ENCODE results near the gene ACVR1.

Gene ACVR1

DNA sequence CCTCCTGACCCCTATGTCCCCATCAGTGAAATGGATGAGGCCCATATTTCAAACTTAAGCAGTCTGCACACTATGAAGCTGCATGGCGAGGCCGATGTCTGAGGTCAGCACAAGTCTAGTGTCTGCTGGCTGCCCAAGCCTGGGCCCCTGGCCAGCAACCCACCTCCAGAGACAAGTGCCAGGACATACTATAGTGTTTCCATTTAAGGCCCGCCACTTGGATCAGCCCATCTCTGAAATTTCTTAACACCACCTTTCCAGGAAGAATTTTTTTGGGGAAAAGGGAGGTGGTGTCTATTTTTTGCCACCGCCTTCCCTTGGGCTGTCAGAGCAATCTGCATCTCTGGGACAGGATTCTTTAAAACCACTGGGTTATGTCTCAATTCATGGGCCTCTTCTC lies 1.8 kb downstream of the ACVR1 start:
- TF ChIP-seq, protein P1, sequence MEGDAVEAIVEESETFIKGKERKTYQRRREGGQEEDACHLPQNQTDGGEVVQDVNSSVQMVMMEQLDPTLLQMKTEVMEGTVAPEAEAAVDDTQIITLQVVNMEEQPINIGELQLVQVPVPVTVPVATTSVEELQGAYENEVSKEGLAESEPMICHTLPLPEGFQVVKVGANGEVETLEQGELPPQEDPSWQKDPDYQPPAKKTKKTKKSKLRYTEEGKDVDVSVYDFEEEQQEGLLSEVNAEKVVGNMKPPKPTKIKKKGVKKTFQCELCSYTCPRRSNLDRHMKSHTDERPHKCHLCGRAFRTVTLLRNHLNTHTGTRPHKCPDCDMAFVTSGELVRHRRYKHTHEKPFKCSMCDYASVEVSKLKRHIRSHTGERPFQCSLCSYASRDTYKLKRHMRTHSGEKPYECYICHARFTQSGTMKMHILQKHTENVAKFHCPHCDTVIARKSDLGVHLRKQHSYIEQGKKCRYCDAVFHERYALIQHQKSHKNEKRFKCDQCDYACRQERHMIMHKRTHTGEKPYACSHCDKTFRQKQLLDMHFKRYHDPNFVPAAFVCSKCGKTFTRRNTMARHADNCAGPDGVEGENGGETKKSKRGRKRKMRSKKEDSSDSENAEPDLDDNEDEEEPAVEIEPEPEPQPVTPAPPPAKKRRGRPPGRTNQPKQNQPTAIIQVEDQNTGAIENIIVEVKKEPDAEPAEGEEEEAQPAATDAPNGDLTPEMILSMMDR (IDR thresholded peaks at IDR 0.05; ENCODE audit: control insufficient read depth, extremely low read depth, insufficient read depth), result no peak
- H3K4me3 ChIP-seq (ENCODE audit: low read depth, low read length), result no peak overlapping the region
- no peak for DNase-seq (ENCODE audit: low read depth)

DNA sequence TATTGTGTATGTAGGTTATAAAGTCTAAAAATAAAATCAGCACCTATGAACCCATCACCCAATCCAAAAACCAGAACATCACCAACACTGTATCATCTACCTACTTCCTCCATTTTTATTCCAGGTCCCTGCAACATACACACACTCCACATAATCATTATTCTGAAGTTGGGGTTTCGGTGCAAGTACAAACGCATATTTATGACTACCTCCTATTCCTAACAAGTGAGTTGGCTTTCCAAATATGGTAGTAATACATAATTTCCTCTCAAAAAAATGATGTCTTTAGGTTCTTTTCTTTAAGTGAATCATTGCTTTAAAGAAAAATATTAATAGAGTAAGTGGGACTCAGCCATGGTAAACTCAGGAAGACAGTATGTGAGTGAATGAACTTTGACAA lies 3.3 kb downstream of the ACVR1 start:
- H3K4me3 ChIP-seq (ENCODE audit: low read depth, low read length), result no peak overlapping the region
- no peak for DNase-seq (ENCODE audit: low read depth)
- TF ChIP-seq, protein P1 (IDR thresholded peaks at IDR 0.05; ENCODE audit: control insufficient read depth, extremely low read depth, insufficient read depth), result no peak

DNA sequence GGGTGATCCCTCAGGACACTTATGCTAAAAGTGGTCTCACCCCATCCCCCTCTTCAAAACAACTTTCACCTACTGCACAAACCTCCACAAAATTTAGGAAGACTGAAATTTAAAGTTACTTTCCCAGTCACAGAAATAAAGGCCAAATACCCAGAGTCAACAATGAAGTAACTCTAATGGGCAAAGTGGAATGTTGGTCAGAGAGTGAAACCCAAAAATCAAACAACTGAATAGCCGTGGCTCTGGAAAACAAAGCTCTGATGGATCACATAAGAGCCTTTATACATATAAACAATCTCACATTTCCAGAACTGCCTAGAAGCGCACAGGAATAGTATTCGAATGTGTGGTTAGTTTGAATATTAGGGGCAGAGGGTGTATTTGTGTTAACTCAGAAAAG lies 4.7 kb downstream of the ACVR1 start:
- no peak for DNase-seq (ENCODE audit: low read depth)
- TF ChIP-seq, protein P1 (IDR thresholded peaks at IDR 0.05; ENCODE audit: control insufficient read depth, extremely low read depth, insufficient read depth), result no peak
- no peak overlapping the region for H3K4me3 ChIP-seq (ENCODE audit: low read depth, low read length)

DNA sequence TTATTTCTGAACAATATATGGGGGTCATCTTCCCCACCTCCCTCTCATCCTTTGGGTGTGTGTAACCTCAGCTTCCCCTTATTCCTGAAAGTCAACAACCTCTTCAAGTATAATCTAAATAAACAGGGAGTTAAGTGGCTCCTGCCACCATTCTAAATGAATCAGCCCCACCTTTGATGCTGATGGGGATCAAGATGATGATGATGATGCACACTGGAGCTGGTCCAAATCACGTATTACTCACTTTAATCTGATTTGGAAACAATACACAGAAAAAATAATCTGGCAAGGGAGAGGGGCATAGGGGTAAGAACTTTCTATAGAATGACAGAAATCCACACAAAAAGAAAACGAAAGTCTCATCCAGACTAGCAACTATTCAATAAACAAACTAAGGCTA lies 7.1 kb downstream of the ACVR1 start:
- H3K4me3 ChIP-seq (ENCODE audit: low read depth, low read length), result no peak overlapping the region
- DNase-seq (ENCODE audit: low read depth), result no peak
- TF ChIP-seq, protein P1 (IDR thresholded peaks at IDR 0.05; ENCODE audit: control insufficient read depth, extremely low read depth, insufficient read depth), result no peak

DNA sequence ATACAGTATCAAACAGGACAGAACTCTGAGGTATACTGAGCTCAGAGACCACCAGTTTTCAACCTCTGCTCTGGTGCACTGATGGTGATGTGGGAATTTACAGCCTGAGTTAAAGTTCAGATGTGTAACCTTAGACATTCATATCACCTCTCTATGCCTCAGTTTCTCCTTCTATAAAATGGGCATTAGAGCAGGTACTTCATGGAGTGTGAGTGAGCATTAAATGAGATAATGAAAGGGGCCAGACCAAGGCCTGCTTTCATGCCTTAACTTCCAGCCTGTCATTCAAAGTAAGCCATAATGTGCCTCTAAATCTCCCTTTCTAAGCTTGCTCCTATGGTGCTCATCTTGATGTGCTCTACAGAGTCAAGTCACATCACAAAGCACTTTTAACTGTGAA lies 8.4 kb downstream of the ACVR1 start:
- no peak overlapping the region for H3K4me3 ChIP-seq (ENCODE audit: low read depth, low read length)
- no peak for DNase-seq (ENCODE audit: low read depth)
- TF ChIP-seq, protein P1 (IDR thresholded peaks at IDR 0.05; ENCODE audit: control insufficient read depth, extremely low read depth, insufficient read depth), result no peak

DNA sequence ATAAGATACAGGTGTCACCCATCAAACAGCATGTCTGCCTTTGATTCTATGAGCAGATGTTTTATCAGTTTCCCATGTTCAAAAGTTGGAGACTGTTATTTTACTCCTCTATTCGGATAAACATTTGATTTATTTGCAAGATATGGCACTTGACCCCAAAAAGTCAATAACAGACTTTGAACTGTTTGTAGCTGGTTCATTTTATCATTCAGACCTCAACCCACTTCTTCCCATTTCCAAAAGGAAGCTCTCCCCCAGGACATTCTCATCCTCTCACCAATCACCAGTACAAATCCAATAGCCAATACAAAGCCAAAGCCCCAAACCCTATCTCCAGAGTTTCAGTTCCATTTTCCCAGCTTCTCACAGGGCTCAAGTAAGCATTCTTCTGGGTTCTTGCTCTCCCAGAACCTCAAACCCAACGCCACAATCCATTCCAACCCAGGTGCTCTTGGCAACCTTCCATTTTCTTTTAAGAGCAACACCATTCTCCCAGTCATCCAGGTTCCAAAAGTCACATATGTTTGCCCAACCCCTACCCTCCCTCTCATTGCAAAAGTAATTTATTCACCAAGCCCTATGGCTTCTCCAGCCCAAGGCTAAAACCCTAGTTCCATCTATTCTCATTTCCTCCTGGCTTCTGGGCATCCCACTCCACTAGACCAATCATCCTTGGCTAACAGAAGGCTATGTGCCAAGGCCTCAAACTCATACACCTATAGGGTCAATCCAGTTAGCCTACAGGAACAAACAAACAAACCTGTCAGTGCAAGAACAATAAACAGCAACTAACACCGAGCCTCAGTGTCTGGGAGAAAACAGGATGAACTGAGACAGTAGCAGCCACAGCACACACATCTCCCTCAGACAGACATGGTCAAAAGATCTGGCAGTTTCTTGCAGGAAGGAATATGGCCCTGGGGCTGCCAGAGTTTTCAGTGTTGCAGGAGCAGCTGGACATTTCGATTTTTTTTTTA lies 9.2 kb downstream of the ACVR1 start:
- H3K4me3 ChIP-seq (ENCODE audit: low read depth, low read length), result no peak overlapping the region
- TF ChIP-seq, protein P1 (IDR thresholded peaks at IDR 0.05; ENCODE audit: control insufficient read depth, extremely low read depth, insufficient read depth), result no peak
- DNase-seq (ENCODE audit: low read depth), result no peak

Data from LNCaP clone FGC (cell line).